Fibroblast of villous mesenchyme (primary cell): ENCODE data around the gene IL20. TPM values are rescaled to one million over a fixed set of nuclear protein-coding genes. Genes with fewer than 3 reads are reported as not detected.

Experiments used
- DNase-seq: peaks from one replicate; pipeline ENCODE4 v3.0.0-alpha.2; 2010; ENCODE audit warnings: low read depth
- H3K4me3 ChIP-seq: 2 replicates; pipeline ENCODE4 v1.5.1; 2011; ENCODE audit warnings: low read depth, mild to moderate bottlenecking, low read length
- CTCF ChIP-seq: IDR thresholded peaks from 2 replicates; pipeline ENCODE4 v1.5.1; 2012; ENCODE audit warnings: low read depth, mild to moderate bottlenecking, low read length; ENCODE audit not compliant: insufficient read depth
- total RNA-seq: library from RNA; depleted of rRNA; stranded (reverse); fragments of >200 nt; gene quantifications from 2 replicates; pipeline ENCODE4 v1.2.3, GENCODE V29; 2012

The IL20 gene
- total RNA-seq, 1 donor: 0.86 TPM

GRCh38 chr1:206898089-206898914 is 32.9 kb downstream of the IL20 start:
- DNase-seq: peak; percentile 61
- H3K4me3 ChIP-seq: no peak overlapping the region
- no peak for TF ChIP-seq CTCF

GRCh38 chr1:206898915-206899431 is 33.5 kb downstream of the IL20 start:
- no peak for DNase-seq
- TF ChIP-seq CTCF: no peak
- no peak overlapping the region for H3K4me3 ChIP-seq

- TF ChIP-seq CTCF: no peak
- DNase-seq: no peak
- no peak overlapping the region for H3K4me3 ChIP-seq
Measured at GRCh38 chr1:206899717-206900116, 34.3 kb downstream of the IL20 start.

GRCh38 chr1:206900149-206900548 is 34.7 kb downstream of the IL20 start:
- no peak overlapping the region for H3K4me3 ChIP-seq
- TF ChIP-seq CTCF: no peak

GRCh38 chr1:206901944-206902343 is 36.5 kb downstream of the IL20 start:
- TF ChIP-seq CTCF: no peak
- H3K4me3 ChIP-seq: no peak overlapping the region
- DNase-seq: no peak

More at GRCh38 chr1:206900149-206900548, 34.7 kb downstream of the IL20 start:
- no peak for DNase-seq

- no peak for DNase-seq
- no peak for TF ChIP-seq CTCF
- H3K4me3 ChIP-seq: no peak overlapping the region
Measured at GRCh38 chr1:206902702-206903101, 37.3 kb downstream of the IL20 start.

GRCh38 chr1:206903687-206904086 is 38.3 kb downstream of the IL20 start:
- DNase-seq: peak; percentile 20
- TF ChIP-seq CTCF: no peak
- H3K4me3 ChIP-seq: no peak overlapping the region
